Panc1 (cell line): Measurements from ENCODE around the gene QSOX1. TPM values are rescaled to one million over a fixed set of nuclear protein-coding genes. Genes with fewer than 3 reads are reported as not detected.

Experiments
- ATAC-seq: fragments of 200-7000 bp; cut with Tn5 transposase; 2 replicates; pipeline ENCODE4 v1.9.1; 2020; ENCODE audit warnings: mild to moderate bottlenecking, moderate library complexity
- BruUV-seq: library from RNA; stranded (reverse); fragments of 400-500 nt; replicated peaks from 2 replicates; lab custom pipeline; 2021; lab: Mats Ljungman, UMichigan
- CTCF ChIA-PET: fragments of 300-600 bp; sonication (Branson Sonifier 250); formaldehyde crosslinking; loops from one replicate; lab custom pipeline; 2022; ENCODE audit warnings: antibody characterized with exemption; lab: Charles Lee
- POLR2A ChIA-PET: fragments of 300-600 bp; sonication (Branson Sonifier 250); formaldehyde crosslinking; loops from one replicate; lab custom pipeline; 2022; ENCODE audit warnings: antibody characterized with exemption; lab: Charles Lee
- DNase-seq: peaks from one replicate; pipeline ENCODE4 v3.0.0-alpha.2; 2010; ENCODE audit warnings: low read depth, low spot score
- H3K27ac ChIP-seq: 2 replicates; pipeline ENCODE4 v1.5.1; 2011; ENCODE audit warnings: mild to moderate bottlenecking, low read length, inconsistent platforms
- H3K27me3 ChIP-seq: fragments of 200-500 bp; sonication (Bioruptor generic); 2 replicates; pipeline ENCODE4 v1.6.0; 2014; ENCODE audit warnings: low read length, inconsistent platforms; ENCODE audit not compliant: control insufficient read depth, insufficient read depth
- H3K36me3 ChIP-seq: fragments of 200-500 bp; sonication (Bioruptor generic); 2 replicates; pipeline ENCODE4 v1.5.1; 2014; ENCODE audit warnings: inconsistent platforms, mild to moderate bottlenecking, low read length, moderate library complexity; ENCODE audit not compliant: control insufficient read depth, insufficient read depth
- H3K4me1 ChIP-seq: 2 replicates; pipeline ENCODE4 v1.5.1; 2011; ENCODE audit warnings: inconsistent platforms, mild to moderate bottlenecking, low read length, moderate library complexity; ENCODE audit not compliant: control insufficient read depth, insufficient read depth
- H3K4me3 ChIP-seq, 2 experiments: 2 replicates each; pipeline ENCODE4 v1.5.1; 2011 to 2012; ENCODE audit warnings: low read depth in 2 of 2, low read length in 2 of 2, mild to moderate bottlenecking in 2 of 2, inconsistent platforms in 1 of 2, moderate library complexity in 1 of 2
- H3K9me3 ChIP-seq: fragments of 200-500 bp; sonication (Bioruptor generic); 2 replicates; pipeline ENCODE4 v1.5.1; 2014; ENCODE audit warnings: low read depth, mild to moderate bottlenecking, inconsistent platforms, low read length, moderate library complexity; ENCODE audit not compliant: control insufficient read depth, insufficient read depth
- POLR2AphosphoS5 ChIP-seq: IDR thresholded peaks from 2 replicates; pipeline ENCODE4 v1.6.1; 2012; ENCODE audit warnings: mild to moderate bottlenecking, low read depth, low read length, moderate library complexity
- SIN3A ChIP-seq: IDR thresholded peaks from 2 replicates; pipeline ENCODE4 v1.6.1; 2012; ENCODE audit warnings: low read depth, mild to moderate bottlenecking, low read length, moderate library complexity, borderline replicate concordance; ENCODE audit not compliant: insufficient read depth
- TCF7L2 ChIP-seq: IDR thresholded peaks from 2 replicates; pipeline ENCODE4 v1.6.1; 2011; ENCODE audit warnings: mild to moderate bottlenecking, low read depth, low read length, inconsistent platforms
- in situ Hi-C: cut with HindIII; loops from 2 replicates; pipeline ENCODE4 v1.10.0; 2016; ENCODE audit warnings: low sequenced_read_pairs, low pct_unique_long_range_greater_than_20kb
- intact Hi-C: fragments of 100-400 bp; cut with micrococcal nuclease; formaldehyde crosslinking; loops from one replicate; pipeline ENCODE4 v1.10.0; 2022; ENCODE audit not compliant: unreplicated experiment
- total RNA-seq: library from RNA; stranded (reverse); gene quantifications from one replicate; pipeline ENCODE4 v1.2.1, GENCODE V29; 2021; ENCODE audit not compliant: unreplicated experiment
- TF ChIP-seq, protein P1 (sequence below): fragments of 450-650 bp; IDR thresholded peaks from 2 replicates; pipeline ENCODE4 v1.5.1; 2017; ENCODE audit warnings: mild to moderate bottlenecking
- TF ChIP-seq, protein P2 (sequence below), 2 experiments: IDR thresholded peaks; 2 replicates each; pipeline ENCODE4 v1.6.1; 2011 to 2012; ENCODE audit warnings: low read depth in 2 of 2, control low read depth in 1 of 2, low read length in 1 of 2, mild to moderate bottlenecking in 1 of 2, moderate library complexity in 1 of 2; ENCODE audit not compliant: insufficient read depth in 1 of 2

Gene QSOX1
- total RNA-seq, 1 experiment from 2014 or later, result 152 TPM

DNA sequence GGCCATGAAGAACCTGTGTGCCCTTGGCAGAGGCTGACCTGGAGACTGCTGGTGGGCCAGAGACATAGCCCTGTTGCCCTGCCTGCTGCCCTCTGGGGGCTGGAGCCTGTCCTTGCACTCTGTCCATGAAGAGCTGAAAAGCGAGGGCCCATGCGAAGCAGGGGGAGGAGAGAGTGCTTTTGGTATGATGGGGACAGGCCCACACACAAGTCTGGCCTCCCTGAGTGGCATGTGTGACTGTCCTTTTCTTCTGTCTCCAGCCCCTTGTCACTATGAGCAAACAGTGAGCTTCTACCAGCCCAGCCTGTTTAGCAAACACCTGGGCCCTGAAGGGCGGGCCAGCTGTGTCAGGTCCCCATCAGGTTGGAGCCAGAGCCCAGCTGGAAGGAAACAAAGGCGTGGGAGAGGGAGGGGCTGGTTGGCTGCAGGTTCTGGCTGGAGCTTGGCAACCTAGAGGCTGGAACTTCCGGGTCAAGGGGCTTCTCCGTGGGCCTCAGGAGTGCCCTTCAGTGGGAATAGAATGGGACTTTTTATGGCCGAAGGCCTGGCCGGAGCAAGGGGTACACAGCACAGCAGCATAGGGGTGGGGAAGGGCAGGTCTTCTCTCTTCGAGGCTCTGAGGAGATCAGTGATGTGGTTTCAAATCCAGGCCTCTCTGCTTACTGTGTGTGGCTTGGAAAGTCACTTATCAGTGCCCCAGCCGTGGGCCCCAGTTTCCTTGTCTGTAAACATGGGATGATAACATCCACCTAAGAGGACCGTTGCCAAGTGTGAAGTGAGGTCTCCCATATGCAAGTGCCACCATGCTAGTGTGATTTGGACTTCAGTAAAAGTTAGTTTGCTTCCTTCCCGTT lies 14.3 kb downstream of the QSOX1 start:
- intact Hi-C loops (no loop called here), in situ Hi-C loops (no loop called here)
- no peak overlapping the region for H3K4me3 ChIP-seq
- TSS peak; percentile 29 for BruUV-seq
- H3K4me1 ChIP-seq, result peaks cover 4% of the 10 kb centered on the region; the same call in 1 of the 2 replicates
- no peaks in the 10 kb centered on the region for H3K27me3 ChIP-seq
- POLR2A ChIA-PET, result no interaction called here
- TF ChIP-seq SIN3A, result no peak
- TF ChIP-seq, protein P1, sequence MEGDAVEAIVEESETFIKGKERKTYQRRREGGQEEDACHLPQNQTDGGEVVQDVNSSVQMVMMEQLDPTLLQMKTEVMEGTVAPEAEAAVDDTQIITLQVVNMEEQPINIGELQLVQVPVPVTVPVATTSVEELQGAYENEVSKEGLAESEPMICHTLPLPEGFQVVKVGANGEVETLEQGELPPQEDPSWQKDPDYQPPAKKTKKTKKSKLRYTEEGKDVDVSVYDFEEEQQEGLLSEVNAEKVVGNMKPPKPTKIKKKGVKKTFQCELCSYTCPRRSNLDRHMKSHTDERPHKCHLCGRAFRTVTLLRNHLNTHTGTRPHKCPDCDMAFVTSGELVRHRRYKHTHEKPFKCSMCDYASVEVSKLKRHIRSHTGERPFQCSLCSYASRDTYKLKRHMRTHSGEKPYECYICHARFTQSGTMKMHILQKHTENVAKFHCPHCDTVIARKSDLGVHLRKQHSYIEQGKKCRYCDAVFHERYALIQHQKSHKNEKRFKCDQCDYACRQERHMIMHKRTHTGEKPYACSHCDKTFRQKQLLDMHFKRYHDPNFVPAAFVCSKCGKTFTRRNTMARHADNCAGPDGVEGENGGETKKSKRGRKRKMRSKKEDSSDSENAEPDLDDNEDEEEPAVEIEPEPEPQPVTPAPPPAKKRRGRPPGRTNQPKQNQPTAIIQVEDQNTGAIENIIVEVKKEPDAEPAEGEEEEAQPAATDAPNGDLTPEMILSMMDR, result peak; percentile 81
- no peak overlapping the region for H3K27ac ChIP-seq
- ATAC-seq (peak; percentile 84), DNase-seq (no peak)
- H3K36me3 ChIP-seq, result no peaks in the 10 kb centered on the region
- CTCF ChIA-PET, result interaction anchor here (0.6 to 1.0 kb wide), 3 partner anchors 10 to 289 kb away, joined by 3 to 4 read pairs (median 4); partner anchors contain the start of gene QSOX1
- no peaks in the 10 kb centered on the region for H3K9me3 ChIP-seq

DNA sequence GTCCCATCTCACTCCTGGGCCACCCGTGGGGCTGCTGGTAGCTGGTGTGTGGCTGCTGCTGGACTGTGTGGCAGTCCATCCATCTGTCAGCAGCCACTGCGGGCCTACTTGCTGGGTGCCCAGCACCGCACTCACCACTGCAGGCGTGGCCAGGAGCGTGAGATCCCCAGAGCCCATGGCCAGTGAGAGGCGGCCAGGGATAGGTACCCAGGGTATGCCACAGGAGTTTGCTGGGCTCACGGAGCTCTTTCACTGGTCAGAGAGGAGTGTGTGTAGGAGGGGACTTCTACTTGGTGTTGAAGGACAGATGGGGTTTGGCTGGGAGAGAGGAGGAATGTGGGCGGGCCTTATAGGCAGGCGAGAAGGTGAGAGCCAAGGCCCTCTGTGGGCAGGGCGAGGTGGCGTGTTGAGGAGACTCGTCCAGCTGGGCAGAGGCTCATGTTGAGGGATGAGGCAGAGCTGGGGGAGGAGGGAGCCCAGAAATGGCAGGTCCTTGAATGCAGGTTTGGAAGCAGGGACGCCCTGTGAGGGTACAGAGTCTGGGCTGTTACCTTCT lies 15.0 kb downstream of the QSOX1 start:
- Histone ChIP-seq H3K27ac (no peak overlapping the region), H3K4me1 (peaks cover 4% of the 10 kb centered on the region; the same call in 1 of the 2 replicates), H3K4me3 (no peak overlapping the region), H3K36me3 (no peaks in the 10 kb centered on the region), H3K9me3 (no peaks in the 10 kb centered on the region), H3K27me3 (no peaks in the 10 kb centered on the region)
- no TSS peak for BruUV-seq
- ATAC-seq (no peak), DNase-seq (no peak)
- TF ChIP-seq SIN3A (no peak), POLR2AphosphoS5 (no peak), TCF7L2 (no peak)
- TF ChIP-seq, protein P1, result no peak
- TF ChIP-seq, protein P2, sequence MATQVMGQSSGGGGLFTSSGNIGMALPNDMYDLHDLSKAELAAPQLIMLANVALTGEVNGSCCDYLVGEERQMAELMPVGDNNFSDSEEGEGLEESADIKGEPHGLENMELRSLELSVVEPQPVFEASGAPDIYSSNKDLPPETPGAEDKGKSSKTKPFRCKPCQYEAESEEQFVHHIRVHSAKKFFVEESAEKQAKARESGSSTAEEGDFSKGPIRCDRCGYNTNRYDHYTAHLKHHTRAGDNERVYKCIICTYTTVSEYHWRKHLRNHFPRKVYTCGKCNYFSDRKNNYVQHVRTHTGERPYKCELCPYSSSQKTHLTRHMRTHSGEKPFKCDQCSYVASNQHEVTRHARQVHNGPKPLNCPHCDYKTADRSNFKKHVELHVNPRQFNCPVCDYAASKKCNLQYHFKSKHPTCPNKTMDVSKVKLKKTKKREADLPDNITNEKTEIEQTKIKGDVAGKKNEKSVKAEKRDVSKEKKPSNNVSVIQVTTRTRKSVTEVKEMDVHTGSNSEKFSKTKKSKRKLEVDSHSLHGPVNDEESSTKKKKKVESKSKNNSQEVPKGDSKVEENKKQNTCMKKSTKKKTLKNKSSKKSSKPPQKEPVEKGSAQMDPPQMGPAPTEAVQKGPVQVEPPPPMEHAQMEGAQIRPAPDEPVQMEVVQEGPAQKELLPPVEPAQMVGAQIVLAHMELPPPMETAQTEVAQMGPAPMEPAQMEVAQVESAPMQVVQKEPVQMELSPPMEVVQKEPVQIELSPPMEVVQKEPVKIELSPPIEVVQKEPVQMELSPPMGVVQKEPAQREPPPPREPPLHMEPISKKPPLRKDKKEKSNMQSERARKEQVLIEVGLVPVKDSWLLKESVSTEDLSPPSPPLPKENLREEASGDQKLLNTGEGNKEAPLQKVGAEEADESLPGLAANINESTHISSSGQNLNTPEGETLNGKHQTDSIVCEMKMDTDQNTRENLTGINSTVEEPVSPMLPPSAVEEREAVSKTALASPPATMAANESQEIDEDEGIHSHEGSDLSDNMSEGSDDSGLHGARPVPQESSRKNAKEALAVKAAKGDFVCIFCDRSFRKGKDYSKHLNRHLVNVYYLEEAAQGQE (IDR thresholded peaks at IDR 0.05; ENCODE audit: insufficient read depth in 1 of 2, low read depth in 2 of 2, low read length in 1 of 2), result no peak
- in situ Hi-C loops (no loop called here), intact Hi-C loops (no loop called here)
- CTCF ChIA-PET, result no interaction called here
- POLR2A ChIA-PET, result no interaction called here
